HepG2 (cell line): Measurements from ENCODE around the gene MYO1E. TPM values are rescaled to one million over a fixed set of nuclear protein-coding genes. Genes with fewer than 3 reads are reported as not detected.

Source experiments
- ATAC-seq: fragments of 200-7000 bp; cut with Tn5 transposase; 3 replicates; pipeline ENCODE4 v1.9.1; 2020; ENCODE audit warnings: mild to moderate bottlenecking, moderate library complexity
- BruUV-seq: library from RNA; stranded (reverse); fragments of 400-500 nt; replicated peaks from 2 replicates; lab custom pipeline; 2021; lab: Mats Ljungman, UMichigan
- CTCF ChIA-PET: fragments of 300-600 bp; formaldehyde crosslinking; extraction: SDS; loops from one replicate; lab custom pipeline; 2021; ENCODE audit warnings: low total read pairs, inconsistent platforms, low intra/inter-chr PET ratio; lab: Yijun Ruan, JAX
- POLR2A ChIA-PET: fragments of 350-600 bp; sonication (Branson Sonifier 250); formaldehyde crosslinking; loops from one replicate; lab custom pipeline; 2020; ENCODE audit warnings: antibody characterized with exemption, inconsistent platforms; lab: Yijun Ruan, JAX
- DNase-seq: peaks from one replicate; pipeline ENCODE4 v3.0.0-alpha.2; 2015; ENCODE audit warnings: low spot score
- FAIRE-seq: peaks from 3 replicates; lab custom pipeline; 2011; peaks lifted over from hg19 to GRCh38; lab: Jason Lieb, UNC
- H2AFZ ChIP-seq: one replicate; pipeline ENCODE4 v1.6.1; 2011; ENCODE audit warnings: low read length, inconsistent platforms
- H3K27ac ChIP-seq: fragments of 300-600 bp; 3 replicates; pipeline ENCODE4 v1.8.0; 2011; ENCODE audit warnings: mixed run types, mild to moderate bottlenecking, mixed read lengths, low read length, inconsistent platforms; ENCODE audit not compliant: insufficient read depth; ENCODE audit errors: extremely low read length
- H3K27me3 ChIP-seq, 2 experiments: fragments of 200-600 bp in 1 of 2; 2 replicates in 1 of 2; 3 replicates in 1 of 2; pipeline versions ENCODE4 v1.6.0 to v1.8.0; 2011; ENCODE audit warnings: low read length in 2 of 2, mild to moderate bottlenecking in 2 of 2, moderate library complexity in 2 of 2, inconsistent platforms in 1 of 2; ENCODE audit not compliant: insufficient read depth in 2 of 2, control insufficient read depth in 1 of 2
- H3K36me3 ChIP-seq, 2 experiments: fragments of 200-600 bp in 1 of 2; replicated peaks in 1 of 2; 2 replicates in 1 of 2; 3 replicates in 1 of 2; pipeline versions ENCODE4 v1.5.1 to v1.8.0; 2011; ENCODE audit warnings: low read length in 2 of 2, inconsistent platforms in 1 of 2; ENCODE audit not compliant: insufficient read depth in 2 of 2, control insufficient read depth in 1 of 2
- H3K4me1 ChIP-seq: 2 replicates; pipeline ENCODE4 v1.5.1; 2012; ENCODE audit warnings: low read length, inconsistent platforms; ENCODE audit not compliant: insufficient read depth
- H3K4me2 ChIP-seq: 2 replicates; pipeline ENCODE4 v1.6.0; 2011; ENCODE audit warnings: low read depth, low read length, inconsistent platforms
- H3K4me3 ChIP-seq, 3 experiments: fragments of 200-600 bp in 1 of 3; sonication (generic), shearing (Covaris generic) in 1 of 3; replicated peaks in 1 of 3; 2 replicates each; pipeline ENCODE4 v1.5.1; 2011 to 2016; ENCODE audit warnings: low read length in 3 of 3, inconsistent platforms in 2 of 3, low read depth in 2 of 3, mild to moderate bottlenecking in 2 of 3, control low read depth in 1 of 3, mixed read lengths in 1 of 3; ENCODE audit not compliant: insufficient read depth in 1 of 3
- H3K79me2 ChIP-seq: one replicate; pipeline ENCODE4 v1.6.1; 2011; ENCODE audit warnings: low read length, inconsistent platforms; ENCODE audit not compliant: insufficient read depth
- H3K9ac ChIP-seq: 2 replicates; pipeline ENCODE4 v1.6.0; 2011; ENCODE audit warnings: mild to moderate bottlenecking, low read depth, low read length, inconsistent platforms; ENCODE audit not compliant: insufficient read depth
- H3K9me3 ChIP-seq: 2 replicates; pipeline ENCODE4 v1.5.1; 2012; ENCODE audit warnings: mild to moderate bottlenecking, low read length
- H4K20me1 ChIP-seq: 2 replicates; pipeline ENCODE4 v1.6.0; 2011; ENCODE audit warnings: inconsistent platforms, mild to moderate bottlenecking, low read length, moderate library complexity; ENCODE audit not compliant: insufficient read depth
- ARID5B ChIP-seq: IDR thresholded peaks from 2 replicates; pipeline ENCODE4 v1.4.0; 2020; ENCODE audit warnings: mild to moderate bottlenecking, missing genetic modification reagents
- FOXM1 ChIP-seq: sonication (generic); formaldehyde crosslinking; IDR thresholded peaks from 2 replicates; pipeline ENCODE4 v1.5.0; 2020; ENCODE audit warnings: missing genetic modification reagents
- GMEB1 ChIP-seq: sonication (generic); formaldehyde crosslinking; IDR thresholded peaks from 2 replicates; pipeline ENCODE4 v1.5.1; 2020; ENCODE audit warnings: missing genetic modification reagents, mild to moderate bottlenecking, borderline replicate concordance
- HOXD1 ChIP-seq: sonication (generic); formaldehyde crosslinking; IDR thresholded peaks from 2 replicates; pipeline ENCODE4 v1.5.0; 2020; ENCODE audit warnings: missing genetic modification reagents
- RNF2 ChIP-seq: fragments of 450-650 bp; conservative IDR thresholded peaks from 2 replicates; pipeline ENCODE4 v1.6.1; 2016; ENCODE audit warnings: low read depth
- SOX5 ChIP-seq: IDR thresholded peaks from 2 replicates; pipeline ENCODE4 v1.6.1; 2016; ENCODE audit warnings: borderline replicate concordance
- ZEB1 ChIP-seq: IDR thresholded peaks from 2 replicates; pipeline ENCODE4 v1.6.1; 2012; ENCODE audit warnings: mild to moderate bottlenecking, low read depth, inconsistent platforms; ENCODE audit not compliant: insufficient replicate concordance
- ZFP36L1 ChIP-seq: sonication (generic); formaldehyde crosslinking; IDR thresholded peaks from 2 replicates; pipeline ENCODE4 v1.8.0; 2022; ENCODE audit warnings: mild to moderate bottlenecking, missing genetic modification reagents, moderate library complexity
- ZFP36L2 ChIP-seq: sonication (generic); formaldehyde crosslinking; IDR thresholded peaks from 2 replicates; pipeline ENCODE4 v1.4.0; 2020; ENCODE audit warnings: missing genetic modification reagents
- ZNF180 ChIP-seq: sonication (generic); formaldehyde crosslinking; IDR thresholded peaks from 2 replicates; pipeline ENCODE4 v1.4.0; 2020; ENCODE audit warnings: low read depth, missing genetic modification reagents, borderline replicate concordance
- ZNF251 ChIP-seq: sonication (generic); formaldehyde crosslinking; IDR thresholded peaks from 2 replicates; pipeline ENCODE4 v1.9.0; 2021; ENCODE audit warnings: mild to moderate bottlenecking, missing genetic modification reagents
- ZNF547 ChIP-seq: sonication (generic); formaldehyde crosslinking; IDR thresholded peaks from 2 replicates; pipeline ENCODE4 v1.5.1; 2020; ENCODE audit warnings: mild to moderate bottlenecking, missing genetic modification reagents
- ZNF589 ChIP-seq: sonication (generic); formaldehyde crosslinking; conservative IDR thresholded peaks from 2 replicates; pipeline ENCODE4 v1.8.0; 2022; ENCODE audit warnings: mild to moderate bottlenecking, moderate library complexity, missing genetic modification reagents
- WGBS: methylation state at CpG from one replicate; pipeline ENCODE4 v1.1.6; 2017; ENCODE audit warnings: low lambda C conversion rate; 5-methylcytosine and 5-hydroxymethylcytosine counted together
- in situ Hi-C: cut with HindIII; loops from 2 replicates; pipeline ENCODE4 v1.10.0; 2017; ENCODE audit warnings: low pct_unique_long_range_greater_than_20kb; ENCODE audit not compliant: extremely low pct_ligation_motif_present
- intact Hi-C: fragments of 100-400 bp; cut with micrococcal nuclease; formaldehyde crosslinking; loops from one replicate; pipeline ENCODE4 v1.10.0; 2022; ENCODE audit not compliant: unreplicated experiment
- polyA plus RNA-seq, 8 experiments: library from polyadenylated mRNA; depleted of rRNA in 3 of 8; stranded (reverse) in 7 of 8; unstranded in 1 of 8; fragments of >200 nt; fragmentation: Illumina TruSeq in 4 of 8; extraction: Trizol in 4 of 8; gene quantifications; 2 replicates each; pipeline versions ENCODE4 v1.2.1 to v1.2.3, GENCODE V29; 2011 to 2016; ENCODE audit warnings: low read depth in 4 of 8, missing spikeins in 1 of 8, mixed read lengths in 1 of 8; ENCODE audit not compliant: insufficient read depth in 1 of 8
- total RNA-seq, 5 experiments: library from RNA; depleted of rRNA; stranded (reverse); fragments of >200 nt; fragmentation: Illumina TruSeq; extraction: Trizol; gene quantifications; 2 replicates each; pipeline ENCODE4 v1.2.3, GENCODE V29; 2016; ENCODE audit warnings: low read depth in 1 of 5

MYO1E gene
- total and polyA plus RNA-seq, 2 of the 13 experiments (the other 11 are each of a cell fraction or from before 2014, with no cell fraction given) = 15.7 to 25.1 TPM

GRCh38 chr15:59250249-59250648, 122.4 kb downstream of the MYO1E start:
- H3K36me3 ChIP-seq = no peaks in the 10 kb centered on the region; a peak in 1 of 5 replicates
- POLR2A ChIA-PET = no interaction called here
- no peak overlapping the region for H3K27ac ChIP-seq
- no peak overlapping the region for H3K4me3 ChIP-seq
- H3K9me3 ChIP-seq = no peaks in the 10 kb centered on the region
- no peak for TF ChIP-seq SOX5
- no peak for TF ChIP-seq RNF2
- no peak for TF ChIP-seq GMEB1 (CRISPR knock-in tag)
- no peak for TF ChIP-seq FOXM1 (CRISPR knock-in tag)
- TF ChIP-seq ZNF180 (CRISPR knock-in tag) = no peak
- CTCF ChIA-PET = no interaction called here
- H3K27me3 ChIP-seq = no peaks in the 10 kb centered on the region
- H3K4me2 ChIP-seq = no peak overlapping the region
- H3K4me1 ChIP-seq = peaks cover 22% of the 10 kb centered on the region
- no TSS peak for BruUV-seq
- 96% methylated on average over 10 of the region's 13 CpGs for WGBS
- intact Hi-C loops (no loop called here), in situ Hi-C loops (no loop called here)
- FAIRE-seq = no peak
- DNase-seq = no peak
- no peak overlapping the region for H3K9ac ChIP-seq
- no peak overlapping the region for H2AFZ ChIP-seq
- no peaks in the 10 kb centered on the region for H4K20me1 ChIP-seq
- no peaks in the 10 kb centered on the region for H3K79me2 ChIP-seq
- no peak for ATAC-seq

- CTCF ChIA-PET = no interaction called here
- no TSS peak for BruUV-seq
- intact Hi-C loops = no loop called here
- FAIRE-seq (no peak), DNase-seq (no peak), ATAC-seq (no peak)
- H3K79me2 ChIP-seq = no peaks in the 10 kb centered on the region
- H2AFZ ChIP-seq = no peak overlapping the region
- no peak overlapping the region for H3K4me3 ChIP-seq
- 95% methylated on average over 5 of the region's 5 CpGs for WGBS
- peaks cover 0 to 1% of the 10 kb centered on the region in 2 experiments; a peak in 1 of 5 replicates for H3K36me3 ChIP-seq
- no peaks in the 10 kb centered on the region for H4K20me1 ChIP-seq
- in situ Hi-C loops = no loop called here
- no peak overlapping the region for H3K9ac ChIP-seq
- peaks cover 18% of the 10 kb centered on the region for H3K4me1 ChIP-seq
- POLR2A ChIA-PET = no interaction called here
- no peak overlapping the region for H3K4me2 ChIP-seq
- H3K9me3 ChIP-seq = no peaks in the 10 kb centered on the region
- no peaks in the 10 kb centered on the region for H3K27me3 ChIP-seq
- no peak overlapping the region for H3K27ac ChIP-seq
- TF ChIP-seq ZFP36L1 (CRISPR knock-in tag) = no peak
- TF ChIP-seq ZNF547 (CRISPR knock-in tag) = no peak
- no peak for TF ChIP-seq ZEB1
- no peak for TF ChIP-seq HOXD1 (CRISPR knock-in tag)
- no peak for TF ChIP-seq ZNF251 (CRISPR knock-in tag)
- TF ChIP-seq ZFP36L2 = no peak
- no peak for TF ChIP-seq ARID5B (CRISPR knock-in tag)
- no peak for TF ChIP-seq ZNF589 (CRISPR knock-in tag)
Observed at GRCh38 chr15:59249816-59250215, 122.9 kb downstream of the MYO1E start.
